Gastroesophageal sphincter (tissue), 4 donors: ENCODE data around the gene CST4. TPM values are rescaled to one million over a fixed set of nuclear protein-coding genes. Genes with fewer than 3 reads are reported as not detected.

Experiments used
- ATAC-seq: fragments of 150-250 bp; one replicate; pipeline ENCODE4 v1.9.1; 2016; ENCODE audit warnings: mild to moderate bottlenecking, moderate library complexity
- H3K27ac ChIP-seq, 4 donors: fragments of 200-600 bp; sonication (generic) in 3 of 4; 1 replicate in 3 of 4; 2 replicates in 1 of 4; pipeline ENCODE4 v1.5.1; 2016 to 2019
- H3K27me3 ChIP-seq: fragments of 200-600 bp; sonication (generic); one replicate; pipeline ENCODE4 v1.5.1; 2019
- H3K36me3 ChIP-seq, 2 donors: fragments of 200-600 bp; sonication (generic); one replicate each; pipeline ENCODE4 v1.5.1; 2019; ENCODE audit warnings: control low read depth in 1 of 2
- H3K4me1 ChIP-seq, 3 donors: fragments of 200-600 bp; sonication (generic); 1 replicate in 2 of 3; 2 replicates in 1 of 3; pipeline ENCODE4 v1.5.1; 2016 to 2019; ENCODE audit warnings: control low read depth in 2 of 3
- H3K4me3 ChIP-seq, 2 donors: fragments of 200-600 bp; sonication (generic); one replicate each; pipeline ENCODE4 v1.5.1; 2019; ENCODE audit warnings: mild to moderate bottlenecking in 1 of 2, moderate library complexity in 1 of 2
- H3K9me3 ChIP-seq, 3 donors: fragments of 200-600 bp; sonication (generic); one replicate each; pipeline ENCODE4 v1.5.1; 2017 to 2019; ENCODE audit warnings: control low read depth in 2 of 3
- CTCF ChIP-seq, 4 experiments: fragments of 200-600 bp in 2 of 4; fragments of 450-650 bp in 2 of 4; sonication (generic) in 1 of 4; IDR thresholded peaks; one replicate each; pipeline ENCODE4 v1.5.1; 2017 to 2019; ENCODE audit warnings: antibody characterized with exemption in 4 of 4, mild to moderate bottlenecking in 2 of 4, moderate library complexity in 2 of 4
- EP300 ChIP-seq: sonication (generic); formaldehyde crosslinking; IDR thresholded peaks from one replicate; pipeline ENCODE4 v1.6.1; 2017; ENCODE audit warnings: antibody characterized with exemption, mild to moderate bottlenecking
- POLR2A ChIP-seq, 2 donors: fragments of 450-650 bp; IDR thresholded peaks; one replicate each; pipeline ENCODE4 v1.6.1; 2017; ENCODE audit warnings: antibody characterized with exemption in 2 of 2, mild to moderate bottlenecking in 2 of 2, moderate library complexity in 1 of 2
- POLR2AphosphoS5 ChIP-seq: sonication (generic); formaldehyde crosslinking; IDR thresholded peaks from one replicate; pipeline ENCODE4 v1.6.1; 2017; ENCODE audit warnings: antibody characterized with exemption
- WGBS, 2 donors: methylation state at CpG; one replicate each; pipeline ENCODE4 v1.1.5; 2018; ENCODE audit warnings: low coverage in 1 of 2; 5-methylcytosine and 5-hydroxymethylcytosine counted together
- total RNA-seq, 4 donors: library from RNA; depleted of rRNA; stranded (reverse); fragments of >200 nt; gene quantifications; one replicate each; pipeline ENCODE4 v1.1.0, GENCODE V29; 2016

Gene CST4
- total RNA-seq, 4 donors from 2014 or later, result not detected

DNA sequence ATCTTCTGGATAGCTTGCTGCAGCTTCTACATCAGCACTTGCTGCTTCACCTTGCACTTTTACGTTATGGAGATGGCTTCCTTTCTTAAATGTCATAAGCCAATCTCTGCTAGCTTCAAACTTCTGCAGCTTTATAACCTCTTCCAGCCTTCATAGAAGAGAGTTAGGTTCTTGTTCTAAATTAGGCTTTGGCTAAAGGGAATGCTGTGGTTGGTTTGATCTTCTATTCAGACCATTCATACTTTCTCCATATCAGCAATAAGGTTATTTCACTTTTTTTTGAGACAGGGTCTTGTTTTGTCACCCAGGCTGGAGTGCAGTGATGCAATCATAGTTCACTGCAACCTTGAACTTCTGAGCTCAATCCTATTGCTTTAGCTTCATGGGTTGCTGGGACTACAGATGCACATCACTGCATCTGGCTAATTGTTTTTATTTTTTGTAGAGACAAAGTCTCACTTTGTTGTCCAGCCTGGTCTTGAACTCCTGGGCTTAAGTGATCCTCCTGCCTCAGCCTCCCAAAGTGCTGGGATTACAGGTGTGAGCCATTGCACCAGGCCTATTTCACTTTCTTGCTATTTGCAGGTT lies 38.9 kb downstream of the CST4 start:
- Histone ChIP-seq H3K27me3 (peaks cover 19% of the 10 kb centered on the region), H3K27ac (no peak overlapping the region), H3K9me3 (no peaks in the 10 kb centered on the region), H3K4me1 (peaks cover 0 to 23% (median 11%) of the 10 kb centered on the region in 3 donors), H3K4me3 (no peak overlapping the region), H3K36me3 (no peaks in the 10 kb centered on the region)
- WGBS, 2 donors, result 82 to 90% methylated on average over 1 of the region's 1 CpG
- TF ChIP-seq POLR2AphosphoS5, result no peak
- ATAC-seq, result no peak

GRCh38 chr20:23649242-23649641 lies 39.6 kb downstream of the CST4 start:
- ATAC-seq, result no peak
- Histone ChIP-seq H3K27ac (no peak overlapping the region), H3K4me3 (no peak overlapping the region), H3K27me3 (peaks cover 16% of the 10 kb centered on the region), H3K4me1 (peaks cover 0 to 16% (median 8%) of the 10 kb centered on the region in 3 donors), H3K36me3 (no peaks in the 10 kb centered on the region), H3K9me3 (no peaks in the 10 kb centered on the region)
- WGBS, 2 donors, result 67 to 77% methylated on average over 2 of the region's 2 CpGs
- no peak for TF ChIP-seq POLR2AphosphoS5
- no peak for TF ChIP-seq POLR2A (IDR thresholded peaks at IDR 0.05)
- no peak for TF ChIP-seq CTCF (IDR thresholded peaks at IDR 0.05)
- TF ChIP-seq EP300, result no peak

GRCh38 chr20:23647346-23647745 lies 41.5 kb downstream of the CST4 start:
- ATAC-seq, result no peak
- no peak for TF ChIP-seq POLR2A (IDR thresholded peaks at IDR 0.05)
- no peak for TF ChIP-seq EP300
- no peak for TF ChIP-seq CTCF (IDR thresholded peaks at IDR 0.05)
- TF ChIP-seq POLR2AphosphoS5, result no peak
- Histone ChIP-seq H3K9me3 (no peaks in the 10 kb centered on the region), H3K36me3 (no peaks in the 10 kb centered on the region), H3K4me3 (no peak overlapping the region), H3K27me3 (no peaks in the 10 kb centered on the region), H3K27ac (no peak overlapping the region), H3K4me1 (peaks cover 0 to 6% (median 0%) of the 10 kb centered on the region in 3 donors)
- 100% methylated on average over 1 of the region's 2 CpGs for WGBS, 2 donors

DNA sequence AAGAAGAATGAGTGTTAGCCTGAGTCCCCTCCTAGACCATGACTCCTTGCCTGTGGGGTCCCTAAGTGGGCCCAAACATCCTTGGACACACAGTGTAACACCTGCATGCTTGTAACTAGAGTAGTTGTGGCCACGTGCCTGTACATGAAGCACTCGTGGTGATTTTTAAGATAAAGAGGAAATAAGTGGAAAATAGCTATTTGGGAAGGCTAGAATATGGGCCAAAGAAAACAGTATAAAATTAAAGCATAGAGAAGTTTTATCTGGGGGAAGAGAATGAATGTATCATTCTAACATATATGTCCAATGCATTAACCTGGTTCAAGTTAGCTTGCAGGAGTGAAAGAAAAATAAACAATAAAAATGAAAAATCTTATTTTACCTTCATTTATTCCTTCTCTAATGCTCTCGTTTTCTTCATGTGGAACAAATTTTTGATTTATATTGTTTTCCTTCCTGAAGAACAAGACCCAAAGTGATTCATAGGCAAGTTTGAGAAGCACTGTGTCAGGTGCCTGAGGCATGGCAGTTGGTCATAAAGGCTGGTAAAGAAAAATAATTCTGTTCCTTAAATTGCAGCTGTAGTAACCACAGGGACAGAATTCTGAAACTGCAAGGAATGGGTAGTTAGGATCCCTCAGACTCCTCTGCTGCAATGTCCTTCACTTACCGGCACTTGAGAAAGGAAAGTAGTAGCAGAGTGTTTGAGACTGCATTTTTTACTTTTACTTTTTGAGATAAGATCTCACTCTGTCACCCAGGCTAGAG lies 42.5 kb downstream of the CST4 start:
- Histone ChIP-seq H3K27me3 (no peaks in the 10 kb centered on the region), H3K9me3 (no peaks in the 10 kb centered on the region), H3K27ac (no peak overlapping the region), H3K36me3 (no peaks in the 10 kb centered on the region), H3K4me3 (no peak overlapping the region), H3K4me1 (peaks cover 0 to 17% (median 0%) of the 10 kb centered on the region in 3 donors)
- 46 to 53% methylated on average over 3 to 4 of the region's 4 CpGs for WGBS, 2 donors
- ATAC-seq, result no peak
- TF ChIP-seq EP300 (no peak), POLR2A (IDR thresholded peaks at IDR 0.05) (no peak), POLR2AphosphoS5 (no peak), CTCF (IDR thresholded peaks at IDR 0.05) (no peak)

DNA sequence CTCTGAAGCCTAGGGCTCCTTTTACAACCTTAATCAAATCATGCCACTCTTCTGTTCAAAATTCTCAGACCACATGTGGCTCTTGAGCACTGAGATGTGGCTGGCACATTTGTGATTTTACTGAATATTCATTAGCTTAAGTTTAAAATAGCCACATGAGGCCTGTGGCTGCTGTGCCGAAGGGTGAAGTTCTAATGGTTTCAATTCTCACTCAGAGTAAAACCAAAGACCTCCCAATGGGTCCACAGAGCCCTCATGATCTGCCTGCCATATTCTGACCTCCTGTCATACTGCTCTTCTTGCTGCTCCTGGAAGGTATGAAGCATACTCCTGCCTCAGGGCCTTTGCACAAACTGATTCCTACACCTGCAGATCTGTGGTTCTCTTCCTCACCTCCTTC lies 43.3 kb downstream of the CST4 start:
- no peaks in the 10 kb centered on the region for H3K36me3 ChIP-seq
- H3K9me3 ChIP-seq, result no peaks in the 10 kb centered on the region
- H3K27me3 ChIP-seq, result no peaks in the 10 kb centered on the region
- no peak overlapping the region for H3K4me3 ChIP-seq
- no peak for ATAC-seq
- peaks cover 0 to 20% (median 0%) of the 10 kb centered on the region in 3 donors for H3K4me1 ChIP-seq
- no peak for TF ChIP-seq POLR2AphosphoS5
- TF ChIP-seq POLR2A (IDR thresholded peaks at IDR 0.05), result no peak
- H3K27ac ChIP-seq, result no peak overlapping the region
- WGBS, 2 donors, result 75 to 100% methylated on average over 1 of the region's 1 CpG

- H3K27ac ChIP-seq, result no peak overlapping the region
- no peaks in the 10 kb centered on the region for H3K9me3 ChIP-seq
- H3K27me3 ChIP-seq, result no peaks in the 10 kb centered on the region
- no peak overlapping the region for H3K4me3 ChIP-seq
- H3K4me1 ChIP-seq, result peaks cover 0 to 20% (median 0%) of the 10 kb centered on the region in 3 donors
- ATAC-seq, result no peak
- TF ChIP-seq POLR2AphosphoS5, result no peak
- TF ChIP-seq CTCF (IDR thresholded peaks at IDR 0.05), result no peak
- TF ChIP-seq POLR2A (IDR thresholded peaks at IDR 0.05), result no peak
- no peak for TF ChIP-seq EP300
- WGBS, 2 donors, result 94 to 97% methylated on average over 7 of the region's 7 CpGs
- no peaks in the 10 kb centered on the region for H3K36me3 ChIP-seq
Measured at GRCh38 chr20:23644164-23644563, 44.7 kb downstream of the CST4 start.
